Epithelial cell of umbilical artery (primary cell): Measurements from ENCODE around the gene TMEM59L. TPM values are rescaled to one million over a fixed set of nuclear protein-coding genes. Genes with fewer than 3 reads are reported as not detected.

Experiments
- total RNA-seq: library from RNA; depleted of rRNA; stranded (reverse); fragments of >200 nt; gene quantifications from 2 replicates; pipeline ENCODE4 v1.2.3, GENCODE V29; 2014

Gene TMEM59L
- total RNA-seq: under 0.01 and 0.15 TPM in 2 replicates

GRCh38 chr19:18612772-18613588, at the start of gene TMEM59L:
TSS of gene TMEM59L (plus strand) at chr19:18612870. CDS start at chr19:18612959, 89 bp downstream.

GRCh38 chr19:18571564-18572344, 40.9 kb upstream of the TMEM59L start, which contains the start of gene UBA52:
TSS of gene UBA52 (plus strand) at chr19:18571857. CDS start at chr19:18573301, 1,444 bp downstream.

GRCh38 chr19:18588611-18589379, 23.9 kb upstream of the TMEM59L start, which contains the start of gene REX1BD:
TSS of gene REX1BD (plus strand) at chr19:18588798. CDS start at chr19:18588802, 4 bp downstream.

GRCh38 chr19:18606281-18607225, 6.1 kb upstream of the TMEM59L start, which contains the start of gene CRLF1:
TSS of gene CRLF1 (minus strand) at chr19:18606799. CDS start at chr19:18606656, 143 bp downstream.

GRCh38 chr19:18636969-18637629, 24.4 kb downstream of the TMEM59L start, which contains the start of gene KLHL26:
TSS of gene KLHL26 (plus strand) at chr19:18637028. CDS start at chr19:18637055, 27 bp downstream.

Other genes with a start within 250 kb of the TMEM59L start
- gene GDF15, start 226.7 kb upstream of the TMEM59L start, total RNA-seq: 108 and 126 TPM in 2 replicates
- gene LRRC25, start 215.2 kb upstream of the TMEM59L start, total RNA-seq: not detected in 2 replicates
- gene SSBP4, start 193.5 kb upstream of the TMEM59L start, total RNA-seq: 71.0 and 93.2 TPM in 2 replicates
- 24.6 and 37.7 TPM in 2 replicates for gene ISYNA1, start 174.7 kb upstream of the TMEM59L start, total RNA-seq
- gene ELL, start 90.8 kb upstream of the TMEM59L start, total RNA-seq: 10.2 and 10.4 TPM in 2 replicates
- gene FKBP8, start 69.3 kb upstream of the TMEM59L start, total RNA-seq: 136 and 184 TPM in 2 replicates
- gene KXD1, start 55.0 kb upstream of the TMEM59L start, total RNA-seq: 55.3 and 71.5 TPM in 2 replicates
- gene UBA52, start 41.0 kb upstream of the TMEM59L start, total RNA-seq: 460 and 873 TPM in 2 replicates
- gene REX1BD, start 24.1 kb upstream of the TMEM59L start, total RNA-seq: 79.9 and 109 TPM in 2 replicates
- gene CRLF1, start 6.1 kb upstream of the TMEM59L start, total RNA-seq: not detected in 2 replicates
- 2.3 and 4.2 TPM in 2 replicates for gene KLHL26, start 24.2 kb downstream of the TMEM59L start, total RNA-seq
- gene CRTC1, start 70.8 kb downstream of the TMEM59L start, total RNA-seq: 0.97 and 1.1 TPM in 2 replicates
- not detected in 2 replicates for gene COMP, start 178.4 kb downstream of the TMEM59L start, total RNA-seq
- gene UPF1, start 219.1 kb downstream of the TMEM59L start, total RNA-seq: 70.2 and 88.9 TPM in 2 replicates